Activated CD8-positive, alpha-beta memory T cell treated with anti-CD3 and anti-CD28 coated beads for 1 hour (primary cell): Measurements from ENCODE around the gene SLC45A2.
"Not testable (repeated sequence)": the region's sequence is repeated elsewhere in the genome, so short reads cannot be mapped to it uniquely, and the experiment has no call there.

Source experiments
- DNase-seq, 2 donors: peaks; one replicate each; pipeline ENCODE4 v3.0.0-alpha.2; 2020; ENCODE audit warnings: low read depth in 1 of 2; ENCODE audit errors: extremely low read depth in 1 of 2

Gene SLC45A2

DNA sequence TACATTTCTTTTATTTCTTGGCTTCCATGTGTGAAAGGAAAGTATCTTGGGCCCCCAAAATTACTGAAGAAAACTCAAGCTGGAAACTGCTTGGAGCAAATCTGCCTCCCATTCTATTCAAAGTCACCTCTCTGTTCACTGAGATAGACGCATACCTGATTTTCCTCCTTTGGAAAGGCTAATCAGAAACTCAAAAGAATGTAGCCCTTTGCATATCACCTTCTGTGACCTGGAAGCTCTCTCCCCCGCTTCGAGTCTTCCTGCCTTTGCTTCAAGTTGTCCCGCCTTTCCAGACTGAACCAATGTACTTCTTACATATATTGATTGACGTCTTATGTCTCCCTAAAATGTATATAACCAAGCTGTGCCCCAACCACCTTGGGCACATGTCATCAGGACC, 53.4 kb downstream of the SLC45A2 start:
- DNase-seq: no peak

DNA sequence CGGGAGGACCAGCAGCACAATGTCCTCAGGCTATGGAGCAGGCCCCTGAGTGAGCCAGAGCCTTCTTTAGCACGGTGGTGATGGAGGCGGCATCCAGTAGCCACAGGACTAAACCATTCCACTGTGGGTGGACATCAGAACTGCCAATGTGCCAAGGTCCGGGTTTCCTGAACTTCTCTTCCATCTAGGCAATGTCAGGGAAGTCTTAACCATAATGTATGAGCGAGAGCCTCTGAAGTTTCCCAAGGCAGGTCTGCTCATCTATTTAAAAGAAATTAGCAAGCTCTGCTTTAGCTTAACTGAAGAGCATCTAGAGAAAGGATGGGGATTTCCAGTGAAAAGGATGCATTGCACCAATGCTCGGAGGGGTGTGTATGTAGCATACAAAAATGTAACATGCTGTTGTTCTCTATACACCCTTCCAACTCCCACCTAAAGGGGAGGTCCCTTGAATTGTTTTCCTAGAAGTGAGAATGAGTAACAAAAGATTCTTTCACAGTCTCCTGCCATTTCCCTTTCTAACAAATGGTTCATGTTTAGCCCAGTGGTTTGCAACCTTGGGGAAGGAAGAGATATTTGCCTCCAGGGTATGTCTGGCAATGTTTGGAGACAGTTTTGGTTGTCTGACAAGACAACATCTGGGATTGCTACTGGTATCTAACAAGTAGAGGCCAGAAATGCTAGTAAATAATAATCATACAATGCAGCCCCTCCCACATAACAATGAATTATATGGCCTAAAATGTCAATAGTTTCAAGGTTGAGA, 54.4 kb downstream of the SLC45A2 start:
- DNase-seq: no peak

DNA sequence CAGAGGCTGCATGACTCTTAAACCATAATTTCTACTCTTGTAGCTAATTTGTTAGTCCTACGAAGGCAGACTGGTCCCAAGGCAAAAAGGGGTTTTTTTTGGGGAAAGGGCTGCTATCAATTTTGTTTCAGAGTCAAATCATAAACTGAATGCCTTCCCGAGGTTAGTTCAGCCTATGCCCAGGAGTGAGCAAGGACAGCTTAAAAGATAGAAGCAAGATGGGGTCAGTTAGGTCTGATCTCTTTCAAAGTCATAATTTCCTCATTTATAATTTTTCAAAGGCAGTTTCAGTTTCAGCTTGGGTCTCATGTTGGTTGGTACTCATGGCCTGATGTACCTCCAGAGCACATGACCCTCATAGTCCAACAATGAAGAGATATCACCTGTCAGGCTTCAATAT, 56.2 kb downstream of the SLC45A2 start:
- DNase-seq: no peak

DNA sequence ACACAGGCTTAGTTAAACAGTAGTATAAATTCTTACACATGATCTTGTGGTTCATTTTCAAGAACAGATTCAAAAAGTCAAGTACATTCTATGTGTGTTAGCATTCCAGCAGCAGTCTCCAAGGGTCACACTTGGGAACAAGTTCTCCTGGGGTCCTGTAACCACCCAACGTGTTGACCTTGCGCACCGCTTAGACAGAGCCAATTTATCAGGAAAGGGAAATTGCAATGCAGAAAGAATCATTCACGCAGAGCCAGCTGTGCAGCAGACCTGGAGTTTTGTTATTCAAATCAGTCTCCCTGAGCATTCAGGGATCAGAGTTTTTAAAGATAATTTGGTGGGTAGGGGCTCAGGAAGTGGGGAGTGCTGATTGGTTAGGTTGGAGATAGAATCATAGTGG, 56.8 kb downstream of the SLC45A2 start:
- DNase-seq: no peak

DNA sequence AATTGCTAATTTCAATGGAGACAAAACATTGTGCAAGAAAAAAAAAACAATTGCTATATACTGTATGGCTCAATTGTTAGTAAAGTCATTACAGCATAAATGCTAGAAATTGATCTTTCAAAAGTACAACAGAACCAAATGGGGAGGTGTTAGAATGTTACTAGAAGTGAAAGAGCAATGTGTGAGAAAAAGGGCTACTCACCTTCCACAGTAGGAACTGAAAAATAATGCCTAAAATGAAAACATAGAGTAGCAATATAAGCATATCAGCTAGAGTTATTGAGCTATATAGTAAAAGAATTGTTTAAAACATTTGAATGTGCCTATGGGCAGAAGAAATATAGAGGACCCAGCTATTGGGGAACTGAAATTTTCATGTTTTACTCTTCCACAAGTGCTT, 59.2 kb downstream of the SLC45A2 start:
- DNase-seq: no peak

DNA sequence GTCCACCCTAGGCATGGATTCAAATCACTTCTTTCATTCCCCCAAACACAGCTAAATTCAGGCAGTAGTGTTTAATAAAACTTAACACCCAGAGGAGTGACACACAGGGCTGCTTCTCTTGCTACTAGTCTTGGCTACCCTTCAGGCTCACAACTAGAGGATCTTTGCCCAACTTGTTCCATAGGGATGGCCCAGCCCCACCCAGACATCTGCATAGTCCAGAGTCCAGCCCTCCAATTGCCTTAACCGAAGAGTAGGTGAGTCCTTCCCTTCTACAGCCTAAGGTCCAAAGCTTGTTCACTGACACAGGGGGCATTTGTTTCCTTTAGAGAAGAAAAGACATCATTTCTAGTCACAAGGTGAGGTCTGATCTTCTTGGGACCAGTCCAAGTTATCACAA, 63.5 kb downstream of the SLC45A2 start:
- no peak for DNase-seq

DNA sequence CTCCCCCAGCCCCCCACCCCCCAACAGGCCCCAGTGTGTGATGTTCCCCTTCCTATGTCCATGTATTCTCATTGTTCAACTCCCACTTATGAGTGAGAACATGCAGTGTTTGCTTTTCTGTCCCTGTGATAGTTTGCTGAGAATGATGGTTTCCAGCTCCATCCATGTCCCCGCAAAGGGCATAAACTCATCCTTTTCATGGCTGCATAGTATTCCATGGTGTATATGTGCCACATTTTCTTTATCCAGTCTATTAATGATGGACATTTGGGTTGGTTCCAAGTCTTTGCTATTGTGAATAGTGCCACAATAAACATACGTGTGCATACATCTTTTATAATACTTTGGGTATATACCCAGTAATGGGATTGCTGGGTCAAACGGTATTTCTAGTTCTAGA, 69.6 kb downstream of the SLC45A2 start:
- DNase-seq: not testable (repeated sequence)

DNA sequence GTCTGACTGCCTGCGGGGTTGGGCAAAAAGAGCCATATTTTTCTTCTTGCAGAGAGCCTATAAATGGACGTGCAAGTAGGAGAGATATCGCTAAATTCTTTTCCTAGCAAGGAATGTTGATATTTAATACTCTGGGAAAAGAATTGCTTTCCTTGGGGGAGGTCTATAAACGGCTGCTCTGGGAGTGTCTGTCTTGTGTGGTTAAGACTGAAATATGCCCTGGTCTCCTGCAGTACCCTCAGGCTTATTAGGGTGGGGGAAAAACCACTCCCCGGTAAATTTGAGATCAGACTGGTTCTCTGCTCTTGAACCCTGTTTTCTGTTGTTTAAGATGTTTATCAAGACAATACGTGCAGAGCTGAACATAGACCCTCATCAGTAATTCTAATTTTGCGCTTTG, 78.2 kb downstream of the SLC45A2 start:
- DNase-seq: not testable (repeated sequence)

DNA sequence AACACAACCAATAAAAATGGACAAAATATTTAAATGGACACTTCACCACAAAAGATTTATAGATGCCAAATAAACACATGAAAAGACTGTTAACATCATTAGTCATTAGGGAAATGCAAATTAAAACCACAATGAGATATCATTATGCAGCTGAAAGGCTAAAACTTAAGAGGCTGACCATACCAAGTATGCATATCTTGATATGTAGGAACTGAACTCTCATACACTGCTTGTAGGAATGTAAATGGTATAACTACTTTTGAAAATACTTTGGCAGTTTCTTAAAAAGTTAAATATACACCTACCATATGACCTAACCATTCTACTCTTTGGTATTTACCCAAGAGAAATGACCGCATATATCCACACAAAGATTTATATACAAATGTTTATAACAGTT, 79.1 kb downstream of the SLC45A2 start:
- no peak for DNase-seq

DNA sequence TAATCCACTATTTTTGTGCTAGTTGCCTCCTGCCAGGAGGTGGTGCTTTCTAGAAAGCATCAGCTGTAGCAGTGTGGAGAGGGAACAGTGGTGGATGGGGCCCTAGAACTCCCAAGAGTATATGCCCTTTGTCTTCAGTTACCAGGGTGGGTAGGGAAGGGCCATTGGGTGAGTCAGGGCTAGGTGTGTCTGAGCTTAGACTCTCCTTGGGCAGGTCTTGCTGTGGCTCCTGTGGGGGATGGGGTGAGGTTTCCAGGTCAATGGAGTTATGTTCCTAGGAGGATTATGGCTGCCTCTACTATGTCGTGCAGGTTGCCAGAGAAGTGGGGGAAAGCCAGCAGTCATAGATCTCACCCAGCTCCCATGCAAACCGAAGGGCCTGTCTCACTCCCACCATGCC, 81.4 kb downstream of the SLC45A2 start:
- DNase-seq: no peak

DNA sequence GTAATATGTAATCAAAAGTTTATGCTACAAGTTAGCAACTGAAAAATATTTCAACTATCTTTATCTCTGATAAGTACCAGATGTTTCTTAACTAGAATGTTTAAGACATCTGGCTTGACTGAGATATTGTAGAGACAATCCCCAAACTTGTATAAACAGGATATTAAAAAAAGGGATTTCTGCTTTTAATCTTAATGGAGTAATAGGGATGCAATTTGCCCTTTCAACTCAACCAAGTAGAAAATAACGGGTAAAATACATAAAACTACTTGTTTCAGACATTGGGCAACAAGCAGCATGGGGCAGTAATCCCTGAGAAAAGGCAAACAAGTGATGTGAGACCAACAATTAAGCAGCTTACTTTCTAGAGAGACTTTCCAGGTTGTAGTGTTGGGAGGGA, 83.3 kb downstream of the SLC45A2 start:
- DNase-seq: no peak
